HG03064 (cell line): ENCODE data around the gene INAFM1.

Experiments
- ATAC-seq: cut with Tn5 transposase; IDR thresholded peaks from one replicate; pipeline ENCODE4 v1.9.1; 2021; ENCODE audit warnings: low read depth; ENCODE audit not compliant: unreplicated experiment

The INAFM1 gene

GRCh38 chr19:47306303-47306702 is 31.6 kb downstream of the INAFM1 start:
- no peak for ATAC-seq

DNA sequence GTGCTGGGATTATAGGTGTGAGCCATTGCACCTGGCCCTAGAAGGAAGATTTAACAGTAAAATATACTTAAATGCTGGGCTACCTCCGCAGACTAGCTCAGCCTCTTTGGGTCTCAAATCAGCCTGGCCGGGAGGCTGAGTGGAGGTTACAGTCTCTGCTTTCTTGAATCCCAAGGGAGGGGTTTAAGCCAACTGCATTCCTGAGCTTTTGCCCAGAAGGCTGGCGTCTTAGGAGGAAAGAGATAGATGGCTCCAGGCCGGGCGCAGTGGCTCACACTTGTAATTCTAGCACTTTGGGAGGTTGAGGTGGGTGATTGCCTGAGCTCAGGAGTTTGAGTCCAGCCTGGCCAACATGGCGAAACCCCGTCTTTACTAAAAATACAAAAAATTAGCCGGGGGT is 34.4 kb downstream of the INAFM1 start:
- no peak for ATAC-seq

DNA sequence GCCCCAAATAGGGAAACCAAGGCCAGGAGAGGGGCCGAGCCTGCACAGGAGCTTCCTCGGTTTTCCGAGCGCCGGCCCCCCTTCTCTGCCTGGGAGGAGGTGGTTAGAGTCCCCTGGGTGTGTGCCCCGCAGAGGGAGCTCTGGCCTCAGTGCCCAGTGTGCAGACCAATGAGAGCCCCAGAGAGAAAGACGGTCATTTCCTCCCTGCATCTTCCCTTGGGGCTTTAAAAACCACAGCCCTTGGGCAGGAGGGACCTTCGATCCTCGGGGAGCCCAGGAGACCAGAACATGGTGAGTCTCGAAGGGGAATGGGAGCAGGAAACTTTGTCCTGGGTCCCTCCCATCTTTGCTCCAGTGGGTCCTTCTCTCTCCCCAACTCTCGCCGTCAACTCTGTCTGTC is 34.9 kb downstream of the INAFM1 start, which contains the start of gene C5AR1:
Gene C5AR1 (plus strand): TSS at position 254 of the 400 bp plus-strand sequence. CDS start 35 bp downstream, at position 289.
- ATAC-seq: no peak

- no peak for ATAC-seq
Observed at GRCh38 chr19:47310323-47310722, 35.6 kb downstream of the INAFM1 start.

DNA sequence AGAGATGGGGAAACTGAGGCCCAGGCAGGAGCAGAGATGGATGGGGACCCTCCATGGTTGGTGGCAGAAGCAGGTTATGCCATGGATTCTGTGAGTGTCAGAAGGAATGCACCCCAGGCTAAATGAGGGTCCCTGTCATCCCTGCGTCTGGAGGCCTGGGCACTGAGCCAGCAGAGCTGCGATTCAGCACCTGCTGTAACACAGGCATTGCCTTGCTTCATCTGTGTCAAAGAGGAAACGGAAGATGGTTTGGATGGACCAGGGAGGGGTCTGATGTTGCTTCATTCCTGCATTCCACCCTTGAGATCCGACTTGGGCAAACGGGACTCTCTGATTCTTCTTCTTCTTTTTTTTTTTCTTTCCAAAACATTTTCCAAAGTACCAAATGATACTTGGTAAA is 36.1 kb downstream of the INAFM1 start:
- no peak for ATAC-seq

DNA sequence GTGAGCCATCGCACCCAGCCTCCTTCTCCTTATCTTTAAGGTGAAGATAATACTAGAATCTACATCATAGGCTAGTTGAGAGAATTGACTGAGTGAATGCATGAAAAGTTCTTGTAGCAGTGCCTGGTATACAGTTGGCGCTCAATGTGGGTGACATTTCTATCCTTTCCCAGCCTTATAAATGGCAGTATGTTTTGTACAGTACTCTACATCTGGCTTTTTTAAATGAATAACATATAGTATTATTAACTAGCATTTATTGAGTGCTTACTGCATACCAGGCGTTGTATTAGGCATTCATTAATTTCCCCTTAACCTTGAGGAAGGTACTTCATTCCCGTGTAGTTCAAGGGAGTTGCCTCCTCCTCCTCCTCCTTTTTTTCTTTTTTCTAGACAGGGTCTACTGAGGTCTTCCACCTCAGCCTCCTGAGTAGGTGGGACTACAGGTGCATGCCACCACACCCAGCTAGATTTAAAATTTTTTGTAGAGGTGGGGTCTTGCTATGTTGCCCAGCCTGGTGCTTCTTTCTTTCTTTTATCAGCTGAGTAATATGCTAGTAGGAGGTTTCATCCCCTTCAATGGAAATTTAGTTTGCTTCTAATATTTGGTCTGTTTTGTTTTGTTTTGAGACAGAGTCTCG is 37.8 kb downstream of the INAFM1 start:
- no peak for ATAC-seq

- no peak for ATAC-seq
Observed at GRCh38 chr19:47313754-47314295, 39.1 kb downstream of the INAFM1 start.

DNA sequence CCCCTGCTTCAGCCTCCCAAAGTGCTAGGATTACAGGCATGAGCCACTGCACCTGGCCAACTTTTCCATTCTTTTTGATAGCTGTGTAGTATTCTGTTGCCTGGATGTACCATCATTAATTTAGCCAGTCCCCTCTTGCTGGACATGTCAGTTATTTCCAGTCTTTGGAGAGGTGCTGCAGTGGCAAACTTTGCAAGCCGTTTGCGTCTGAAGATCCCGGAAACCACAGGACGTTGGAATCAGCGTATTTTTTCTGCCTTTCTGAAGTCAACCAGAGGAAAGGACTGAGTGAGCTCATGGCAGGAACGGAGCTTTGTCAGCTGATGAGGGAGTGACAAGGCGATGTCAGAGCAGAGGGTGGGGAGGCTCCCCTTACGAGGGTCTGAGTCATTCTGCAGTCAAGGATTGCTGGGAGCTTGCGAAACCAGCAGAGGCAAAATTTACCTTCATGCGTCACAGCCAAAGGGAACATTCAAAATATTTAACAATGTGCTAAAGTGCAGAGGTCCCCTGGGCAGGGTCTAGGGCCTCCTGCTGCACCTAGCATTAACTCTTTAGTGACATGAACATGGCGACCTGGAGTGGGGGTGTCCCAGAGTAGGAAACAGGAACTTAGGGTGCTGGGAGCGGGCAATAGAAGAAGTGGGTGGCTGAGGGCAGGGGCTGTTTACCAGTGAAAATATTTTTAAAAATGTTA is 40.6 kb downstream of the INAFM1 start:
- no peak for ATAC-seq

GRCh38 chr19:47316513-47316912 is 41.8 kb downstream of the INAFM1 start:
- ATAC-seq: no peak

- ATAC-seq: no peak
Observed at GRCh38 chr19:47319923-47320871, 45.5 kb downstream of the INAFM1 start.

DNA sequence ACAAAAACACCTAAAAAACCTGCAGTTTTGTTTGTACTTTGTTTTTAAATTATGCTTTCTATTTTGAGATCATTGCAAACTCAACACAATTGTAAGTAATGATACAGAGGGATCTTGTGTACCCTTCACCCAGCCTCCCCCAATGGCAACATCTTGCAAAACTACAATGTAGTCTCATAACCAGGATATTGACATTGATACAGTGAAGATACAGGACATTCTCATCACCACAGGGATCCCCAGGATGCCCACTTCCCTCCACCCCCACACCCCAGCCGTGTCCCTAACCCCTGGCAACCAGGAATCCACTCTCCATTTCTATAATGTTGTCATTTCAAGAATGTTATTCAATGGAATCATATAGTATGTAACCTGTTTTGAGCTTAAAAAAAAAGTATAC is 46.9 kb downstream of the INAFM1 start:
- ATAC-seq: no peak

DNA sequence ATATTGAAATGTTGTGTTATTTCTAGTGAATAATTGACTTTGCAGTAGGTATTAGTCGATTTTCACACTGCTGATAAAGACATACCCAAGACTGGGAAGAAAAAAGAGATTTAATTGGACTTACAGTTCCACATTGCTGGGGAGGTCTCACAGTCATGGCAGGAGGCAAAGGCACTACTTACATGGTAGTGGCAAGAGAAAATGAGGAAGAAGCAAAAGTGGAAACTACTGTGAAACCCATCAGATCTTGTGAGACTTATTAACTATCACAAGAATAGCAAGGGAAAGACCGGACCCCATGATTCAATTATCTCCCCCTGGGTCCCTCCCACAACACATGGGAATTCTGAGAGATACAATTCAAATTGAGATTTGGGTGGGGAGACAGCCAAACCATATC is 47.4 kb downstream of the INAFM1 start:
- no peak for ATAC-seq

GRCh38 chr19:47323409-47323808 is 48.7 kb downstream of the INAFM1 start:
- ATAC-seq: no peak

GRCh38 chr19:47323872-47324271 is 49.2 kb downstream of the INAFM1 start:
- no peak for ATAC-seq

DNA sequence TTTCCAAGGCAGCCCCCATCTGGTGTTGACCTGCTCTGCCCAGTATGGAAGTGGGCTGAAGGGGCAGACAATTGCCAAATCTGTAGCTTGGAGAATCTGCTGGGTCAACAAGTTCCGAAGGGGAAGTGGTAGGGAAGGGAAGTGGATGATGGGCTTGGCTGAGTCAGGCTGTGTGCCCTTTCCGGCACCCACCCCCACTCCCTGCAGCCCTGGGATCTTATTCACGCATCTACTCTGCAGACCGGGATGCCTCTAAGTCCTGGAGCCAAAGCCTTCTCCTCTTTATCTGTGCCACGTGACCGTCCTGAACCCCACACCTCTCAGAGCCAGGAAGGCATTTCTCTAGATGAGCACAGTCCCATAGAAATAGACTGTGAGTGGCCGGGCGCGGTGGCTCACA is 49.8 kb downstream of the INAFM1 start:
- ATAC-seq: no peak
